Pancreas (tissue), 10 donors: ENCODE measurements around the gene GNAT3. TPM values are rescaled to one million over a fixed set of nuclear protein-coding genes. Genes with fewer than 3 reads are reported as not detected.
A peak's percentile ranks its signal among the peaks of the same experiment; 100 is the strongest.

Experiments
- ATAC-seq, 4 donors: fragments of 200-7000 bp; cut with Tn5 transposase; one replicate each; pipeline versions ENCODE4 v1.8.0 to v1.9.1; 2020; ENCODE audit warnings: mild to moderate bottlenecking in 4 of 4, moderate library complexity in 4 of 4
- DNase-seq, 6 donors: peaks; one replicate each; pipeline ENCODE4 v3.0.0-alpha.2; 2020
- FAIRE-seq: peaks from 2 replicates; lab custom pipeline; 2012; peaks lifted over from hg19 to GRCh38; lab: Jason Lieb, UNC
- H3K27ac ChIP-seq, 4 donors: fragments of 200-600 bp; sonication (generic); 1 replicate in 3 of 4; 2 replicates in 1 of 4; pipeline versions ENCODE4 v1.5.0 to v1.8.0; 2020
- H3K27me3 ChIP-seq, 4 donors: fragments of 200-600 bp; one replicate each; pipeline ENCODE4 v1.8.0; 2021
- H3K36me3 ChIP-seq, 3 donors: fragments of 200-600 bp; sonication (generic) in 1 of 3; one replicate each; pipeline versions ENCODE4 v1.5.0 to v1.8.0; 2020 to 2021
- H3K4me1 ChIP-seq, 3 donors: fragments of 200-600 bp; one replicate each; pipeline ENCODE4 v1.8.0; 2021
- H3K4me3 ChIP-seq, 4 donors: fragments of 200-600 bp; sonication (generic) in 2 of 4; one replicate each; pipeline versions ENCODE4 v1.5.0 to v1.8.0; 2020 to 2021
- H3K9me3 ChIP-seq, 4 donors: fragments of 200-600 bp; one replicate each; pipeline ENCODE4 v1.8.0; 2021
- WGBS, 2 donors: extraction: QIAGEN DNeasy Blood & Tissue Kit; methylation state at CpG; one replicate each; pipeline ENCODE4 v1.1.7; 2013; 5-methylcytosine and 5-hydroxymethylcytosine counted together
- intact Hi-C, 3 donors: fragments of 100-400 bp; cut with DNase I; formaldehyde crosslinking; loops; one replicate each; pipeline versions ENCODE4 v1.11.1 to v1.14.2; 2022
- polyA plus RNA-seq, 2 donors: library from polyadenylated mRNA; stranded (reverse); fragments of 200-250 nt; gene quantifications; one replicate each; pipeline ENCODE4 v1.2.3, GENCODE V29; 2013
- total RNA-seq, 6 donors: library from RNA; stranded (reverse); fragmentation: NEBNext Ultra II Directional in 4 of 6; extraction: Animal tissue kit (Norgen Biotek cat#: 25700) in 4 of 6; gene quantifications; one replicate each; pipeline versions ENCODE4 v1.2.1 to v1.2.4, GENCODE V29; 2021 to 2023
- TF ChIP-seq, protein P1 (sequence below), 4 donors: fragments of 200-600 bp; sonication (generic) in 3 of 4; IDR thresholded peaks; one replicate each; pipeline versions ENCODE4 v1.5.0 to v1.8.0; 2021; ENCODE audit warnings: antibody characterized with exemption in 4 of 4
- donor health status: healthy with polysubstance abuse.
- donor health status: DM: no; HTN: no; CAD: no; lungs with moderate emphysema.
- donor health status: DM: no; HTN: no; CAD: no.
- donor health status: control.
- donor health status: control.
- donor health status: Bipolar disorder and iron deficiency.
- donor health status: DM: yes; HTN: yes; CAD: no.
- donor health status: DM: no; HTN: no; CAD: no.
- donor health status: DM: no; HTN: no; CAD: no.
- donor health status: DM: yes; HTN: yes; CAD: no.

GNAT3 gene
- total and polyA plus RNA-seq, 8 donors: 1.2 TPM; not detected in 7

DNA sequence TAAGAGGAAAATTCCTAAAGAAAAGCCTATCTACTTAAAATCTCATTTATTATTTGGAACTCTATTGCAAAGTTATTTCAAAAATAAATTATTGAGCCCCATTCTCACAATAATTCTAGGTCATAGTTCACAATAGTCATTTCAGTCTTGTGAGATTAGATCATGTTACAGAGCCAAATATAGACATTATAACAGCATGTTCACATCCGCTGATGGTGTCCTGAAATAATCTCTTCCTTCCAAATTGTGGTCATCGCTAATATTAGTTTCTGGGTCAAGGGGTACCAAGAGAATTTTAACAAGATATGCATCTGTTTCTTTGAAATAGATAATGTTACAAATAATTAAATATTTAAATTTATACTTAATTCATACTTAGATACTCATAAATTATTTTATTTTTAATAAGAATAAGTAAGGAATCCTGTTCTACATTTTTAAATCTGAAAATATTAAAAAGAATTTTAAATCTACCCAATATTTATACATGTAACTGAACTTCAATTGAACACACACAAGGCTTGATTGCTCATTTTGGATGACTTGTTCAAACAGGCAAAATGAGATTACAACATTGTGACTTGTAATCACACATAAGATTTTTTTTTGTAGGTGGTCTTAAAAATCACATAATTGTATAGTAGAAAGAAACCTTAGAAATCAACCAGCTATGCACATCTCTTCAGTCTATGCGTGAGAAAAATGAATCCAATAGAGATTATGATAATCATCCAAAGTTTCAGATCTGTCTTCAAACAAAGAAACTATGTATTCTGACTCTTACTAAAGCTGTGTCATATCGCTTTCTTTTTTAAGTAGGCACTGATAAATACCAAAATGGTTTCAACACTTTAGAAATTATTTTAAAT lies 13.1 kb downstream of the GNAT3 start:
- DNase-seq (no peak), ATAC-seq (no peak), FAIRE-seq (peak; percentile 80)
- intact Hi-C loops: no loop called here
- Histone ChIP-seq H3K9me3 (no peaks in the 10 kb centered on the region), H3K36me3 (no peaks in the 10 kb centered on the region), H3K27me3 (no peaks in the 10 kb centered on the region), H3K27ac (no peak overlapping the region), H3K4me1 (peaks cover 0 to 11% (median 0%) of the 10 kb centered on the region in 3 donors), H3K4me3 (no peak overlapping the region)
- WGBS, 2 donors: 72 to 74% methylated on average over 4 of the region's 4 CpGs
- TF ChIP-seq, protein P1, sequence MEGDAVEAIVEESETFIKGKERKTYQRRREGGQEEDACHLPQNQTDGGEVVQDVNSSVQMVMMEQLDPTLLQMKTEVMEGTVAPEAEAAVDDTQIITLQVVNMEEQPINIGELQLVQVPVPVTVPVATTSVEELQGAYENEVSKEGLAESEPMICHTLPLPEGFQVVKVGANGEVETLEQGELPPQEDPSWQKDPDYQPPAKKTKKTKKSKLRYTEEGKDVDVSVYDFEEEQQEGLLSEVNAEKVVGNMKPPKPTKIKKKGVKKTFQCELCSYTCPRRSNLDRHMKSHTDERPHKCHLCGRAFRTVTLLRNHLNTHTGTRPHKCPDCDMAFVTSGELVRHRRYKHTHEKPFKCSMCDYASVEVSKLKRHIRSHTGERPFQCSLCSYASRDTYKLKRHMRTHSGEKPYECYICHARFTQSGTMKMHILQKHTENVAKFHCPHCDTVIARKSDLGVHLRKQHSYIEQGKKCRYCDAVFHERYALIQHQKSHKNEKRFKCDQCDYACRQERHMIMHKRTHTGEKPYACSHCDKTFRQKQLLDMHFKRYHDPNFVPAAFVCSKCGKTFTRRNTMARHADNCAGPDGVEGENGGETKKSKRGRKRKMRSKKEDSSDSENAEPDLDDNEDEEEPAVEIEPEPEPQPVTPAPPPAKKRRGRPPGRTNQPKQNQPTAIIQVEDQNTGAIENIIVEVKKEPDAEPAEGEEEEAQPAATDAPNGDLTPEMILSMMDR (IDR thresholded peaks at IDR 0.05): no peak

DNA sequence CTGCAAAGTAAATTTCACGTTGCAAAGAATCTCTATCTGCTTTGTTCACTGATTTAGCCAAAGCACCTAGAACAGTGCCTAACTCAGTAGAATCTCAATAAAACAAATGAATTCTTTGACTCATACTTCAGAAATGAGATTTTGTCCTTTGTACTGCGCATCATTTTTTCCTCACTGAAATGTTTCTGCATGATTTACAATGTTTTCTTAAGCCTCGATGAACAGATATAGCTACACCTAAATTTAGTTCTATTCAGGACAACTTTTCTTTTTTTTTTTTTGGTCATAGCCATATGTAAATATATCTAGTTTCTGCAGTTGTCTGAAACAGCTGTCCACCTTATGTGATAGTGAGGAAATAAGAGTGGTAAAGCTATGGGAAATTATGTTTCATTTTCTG lies 15.3 kb downstream of the GNAT3 start:
- Histone ChIP-seq H3K4me1 (peaks cover 0 to 11% (median 0%) of the 10 kb centered on the region in 3 donors), H3K36me3 (no peaks in the 10 kb centered on the region), H3K9me3 (no peaks in the 10 kb centered on the region), H3K4me3 (no peak overlapping the region), H3K27me3 (no peaks in the 10 kb centered on the region), H3K27ac (no peak overlapping the region)
- no peak for DNase-seq
- TF ChIP-seq, protein P1 (IDR thresholded peaks at IDR 0.05): no peak
- intact Hi-C loops: no loop called here
- WGBS, 2 donors: 69 to 81% methylated on average over 3 of the region's 3 CpGs
- no peak for FAIRE-seq
- no peak for ATAC-seq

DNA sequence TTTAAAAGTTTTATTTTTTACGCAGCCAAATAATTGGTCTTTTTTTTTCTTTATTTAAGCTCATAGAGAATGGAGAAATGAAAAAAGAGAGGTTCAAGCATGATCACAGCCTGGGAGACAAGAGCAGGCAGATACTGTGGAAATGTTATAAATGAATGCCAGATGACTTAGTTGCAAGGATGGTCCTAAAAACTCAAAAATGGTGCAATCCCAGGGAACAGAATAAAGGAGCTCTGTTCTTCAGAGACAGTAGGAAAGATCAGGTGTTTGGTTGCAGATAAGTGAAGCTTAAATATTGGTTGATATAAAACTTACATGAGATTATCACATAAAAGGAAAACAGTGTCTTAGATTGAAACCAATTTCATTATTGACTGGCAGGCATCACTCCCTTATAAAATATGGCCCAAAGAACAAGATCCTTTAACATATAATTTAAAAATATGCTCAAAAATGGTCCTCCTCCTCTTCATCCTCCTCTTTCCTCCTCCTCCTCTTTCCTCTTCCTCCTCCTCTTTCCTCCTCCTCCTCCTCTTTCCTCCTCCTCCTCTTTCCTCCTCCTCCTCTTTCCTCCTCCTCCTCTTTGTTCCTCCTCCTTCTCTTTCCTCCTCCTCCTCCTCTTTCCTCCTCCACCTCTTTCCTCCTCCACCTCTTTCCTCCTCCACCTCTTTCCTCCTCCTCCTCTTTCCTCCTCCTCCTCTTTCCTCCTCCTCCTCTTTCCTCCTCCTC lies 18.6 kb downstream of the GNAT3 start:
- no peak for ATAC-seq

DNA sequence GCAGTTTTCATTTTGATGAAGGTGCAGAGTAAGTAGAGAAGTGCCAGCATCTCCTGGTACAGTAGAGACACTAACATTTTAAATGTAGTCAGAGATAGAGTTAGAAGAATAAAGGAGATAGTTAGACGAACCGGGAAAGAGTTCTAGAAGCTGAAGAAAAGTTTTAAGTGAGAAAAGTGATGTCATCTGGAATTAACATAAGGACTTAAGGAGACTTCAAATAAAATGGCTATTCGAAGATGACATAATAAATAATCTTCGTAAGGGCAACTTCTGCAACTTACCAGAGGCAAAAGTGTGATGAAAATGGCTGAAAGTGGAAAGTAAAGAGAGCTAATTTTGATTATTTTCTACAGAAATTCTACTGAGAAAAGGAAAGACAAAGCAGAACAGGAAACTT lies 20.4 kb downstream of the GNAT3 start:
- no peak for ATAC-seq
- intact Hi-C loops: no loop called here

More for the DNA sequence above, 18.6 kb downstream of the GNAT3 start:
- Histone ChIP-seq H3K36me3 (no peaks in the 10 kb centered on the region), H3K4me3 (no peak overlapping the region), H3K4me1 (peaks cover 0 to 2% (median 0%) of the 10 kb centered on the region in 3 donors), H3K27ac (no peak overlapping the region), H3K9me3 (no peaks in the 10 kb centered on the region), H3K27me3 (no peaks in the 10 kb centered on the region)
- 91 to 98% methylated on average over 1 of the region's 1 CpG for WGBS, 2 donors
- DNase-seq (no peak), FAIRE-seq (no peak)
- TF ChIP-seq, protein P1 (IDR thresholded peaks at IDR 0.05): no peak
- intact Hi-C loops: no loop called here

More for the DNA sequence above, 20.4 kb downstream of the GNAT3 start:
- TF ChIP-seq, protein P1 (IDR thresholded peaks at IDR 0.05): no peak
- FAIRE-seq (no peak), DNase-seq (no peak)
- 65 to 84% methylated on average over 4 of the region's 4 CpGs for WGBS, 2 donors
- no peak overlapping the region for H3K27ac ChIP-seq
- H3K4me1 ChIP-seq: no peaks in the 10 kb centered on the region
- H3K36me3 ChIP-seq: no peaks in the 10 kb centered on the region
- no peak overlapping the region for H3K4me3 ChIP-seq
- H3K9me3 ChIP-seq: no peaks in the 10 kb centered on the region
- no peaks in the 10 kb centered on the region for H3K27me3 ChIP-seq
